Measurements from ENCODE around the gene LGR4. TPM values are rescaled to one million over a fixed set of nuclear protein-coding genes. Genes with fewer than 3 reads are reported as not detected.

Gene LGR4
- total RNA-seq, 2 donors from 2014 or later: 31.1 to 40.6 TPM

GRCh38 chr11:27421819-27422494 is 50.6 kb downstream of the LGR4 start:
- no peak for TF ChIP-seq CTCF (IDR thresholded peaks at IDR 0.05)
- no peak overlapping the region for H3K4me3 ChIP-seq
- no peaks in the 10 kb centered on the region for H3K27me3 ChIP-seq
- peak overlapping the region; percentile 51 to 74 for H3K27ac ChIP-seq
- peaks cover 0 to 4% of the 10 kb centered on the region in 2 donors for H3K9me3 ChIP-seq
- DNase-seq (ENCODE audit: low spot score): no peak
- H3K4me1 ChIP-seq: peaks cover 0 to 14% of the 10 kb centered on the region in 2 donors
- H3K36me3 ChIP-seq: no peaks in the 10 kb centered on the region

DNA sequence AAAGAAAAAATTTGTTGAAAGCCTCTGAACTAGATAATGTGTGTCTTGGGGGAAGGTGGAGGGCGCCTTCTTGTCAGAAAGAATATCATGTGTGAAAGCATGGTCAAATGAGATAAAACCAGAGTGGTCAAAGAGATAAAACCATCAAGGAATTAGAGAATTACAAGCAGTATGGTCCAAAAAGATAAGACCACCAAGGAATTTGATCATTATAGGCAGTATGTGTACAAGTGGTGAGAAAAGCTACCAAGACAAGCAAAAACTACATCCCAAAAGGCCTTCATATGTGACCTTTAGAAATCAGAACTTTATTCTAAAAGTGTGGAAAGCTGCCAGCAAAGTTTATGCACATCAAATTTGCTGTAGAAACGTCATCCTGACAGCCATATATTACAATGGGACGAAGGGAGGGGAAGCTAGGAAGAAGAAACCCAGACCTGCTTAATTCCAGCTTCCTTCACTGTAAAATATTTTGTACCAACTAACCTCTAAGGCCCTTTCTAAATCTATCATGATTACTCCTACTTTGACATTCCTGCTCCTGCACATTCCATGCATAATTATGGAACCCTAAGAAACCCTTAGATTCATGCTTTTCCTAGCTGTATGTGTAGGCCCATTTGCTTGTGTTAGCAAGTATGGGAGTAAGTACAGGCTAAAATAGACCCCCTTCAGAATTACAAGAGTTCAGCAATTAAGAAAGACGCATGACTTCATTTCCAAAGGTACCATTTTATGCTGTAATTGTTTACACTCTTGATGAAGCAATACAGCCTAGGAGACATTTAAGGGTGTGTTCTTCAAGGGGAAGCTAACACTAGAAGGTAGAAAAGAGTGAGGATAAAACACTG is 51.6 kb downstream of the LGR4 start:
- DNase-seq (ENCODE audit: low spot score): no peak
- TF ChIP-seq CTCF (IDR thresholded peaks at IDR 0.05): no peak
- no peaks in the 10 kb centered on the region for H3K36me3 ChIP-seq
- no peaks in the 10 kb centered on the region for H3K27me3 ChIP-seq
- H3K27ac ChIP-seq: peak overlapping the region; percentile 51 to 74
- no peak overlapping the region for H3K4me3 ChIP-seq
- peaks cover 0 to 4% of the 10 kb centered on the region in 2 donors for H3K9me3 ChIP-seq
- peaks cover 0 to 12% of the 10 kb centered on the region in 2 donors for H3K4me1 ChIP-seq

GRCh38 chr11:27420217-27420616 is 52.4 kb downstream of the LGR4 start:
- H3K36me3 ChIP-seq: no peaks in the 10 kb centered on the region
- H3K27me3 ChIP-seq: no peaks in the 10 kb centered on the region
- H3K27ac ChIP-seq: peak overlapping the region in 1 of 2 donors; percentile 74
- DNase-seq (ENCODE audit: low spot score): no peak
- H3K4me1 ChIP-seq: peaks cover 0 to 16% of the 10 kb centered on the region in 2 donors
- no peak for TF ChIP-seq CTCF (IDR thresholded peaks at IDR 0.05)
- no peak overlapping the region for H3K4me3 ChIP-seq
- H3K9me3 ChIP-seq: peaks cover 0 to 4% of the 10 kb centered on the region in 2 donors

GRCh38 chr11:27418356-27418755 is 54.2 kb downstream of the LGR4 start:
- Histone ChIP-seq H3K36me3 (no peaks in the 10 kb centered on the region), H3K4me1 (peaks cover 0 to 16% of the 10 kb centered on the region in 2 donors), H3K4me3 (no peak overlapping the region), H3K9me3 (peaks cover 0 to 4% of the 10 kb centered on the region in 2 donors), H3K27ac (no peak overlapping the region), H3K27me3 (no peaks in the 10 kb centered on the region)
- no peak for DNase-seq (ENCODE audit: low spot score)
- no peak for TF ChIP-seq CTCF (IDR thresholded peaks at IDR 0.05)

- no peak overlapping the region for H3K4me3 ChIP-seq
- peaks cover 0 to 4% of the 10 kb centered on the region in 2 donors for H3K9me3 ChIP-seq
- TF ChIP-seq CTCF (IDR thresholded peaks at IDR 0.05): no peak
- peaks cover 0 to 16% of the 10 kb centered on the region in 2 donors for H3K4me1 ChIP-seq
- peak overlapping the region in 1 of 2 donors; percentile 12 for H3K27ac ChIP-seq
- no peak for DNase-seq (ENCODE audit: low spot score)
- no peaks in the 10 kb centered on the region for H3K36me3 ChIP-seq
- H3K27me3 ChIP-seq: no peaks in the 10 kb centered on the region
Observed at GRCh38 chr11:27416568-27417176, 55.9 kb downstream of the LGR4 start.
